NCI-H748 (cell line): ENCODE measurements around the gene ADAMTS19.

Experiments used
- DNase-seq: peaks from one replicate; lab custom pipeline; 2025; ENCODE audit not compliant: unreplicated experiment; lab: John Stamatoyannopoulos, UW

The ADAMTS19 gene

GRCh38 chr5:129465776-129466344 lies 5.8 kb downstream of the ADAMTS19 start:
- DNase-seq = no peak

GRCh38 chr5:129474544-129474943 lies 14.4 kb downstream of the ADAMTS19 start:
- no peak for DNase-seq

- no peak for DNase-seq
Observed at GRCh38 chr5:129476751-129477150, 16.7 kb downstream of the ADAMTS19 start.

- no peak for DNase-seq
Observed at GRCh38 chr5:129477532-129477931, 17.4 kb downstream of the ADAMTS19 start.

GRCh38 chr5:129481161-129481560 lies 21.1 kb downstream of the ADAMTS19 start:
- DNase-seq = no peak

GRCh38 chr5:129496421-129496820 lies 36.3 kb downstream of the ADAMTS19 start:
- no peak for DNase-seq

GRCh38 chr5:129496864-129497595 lies 36.9 kb downstream of the ADAMTS19 start:
- DNase-seq = no peak

- DNase-seq = no peak
Observed at GRCh38 chr5:129499208-129499852, 39.2 kb downstream of the ADAMTS19 start.

GRCh38 chr5:129500101-129500500 lies 40.0 kb downstream of the ADAMTS19 start:
- no peak for DNase-seq

- no peak for DNase-seq
Observed at GRCh38 chr5:129506086-129506485, 46.0 kb downstream of the ADAMTS19 start.

- no peak for DNase-seq
Observed at GRCh38 chr5:129506950-129507349, 46.9 kb downstream of the ADAMTS19 start.

- no peak for DNase-seq
Observed at GRCh38 chr5:129507527-129507926, 47.4 kb downstream of the ADAMTS19 start.

GRCh38 chr5:129508606-129509005 lies 48.5 kb downstream of the ADAMTS19 start:
- DNase-seq = no peak

- DNase-seq = no peak
Observed at GRCh38 chr5:129509363-129509975, 49.4 kb downstream of the ADAMTS19 start.

- DNase-seq = no peak
Observed at GRCh38 chr5:129511291-129511690, 51.2 kb downstream of the ADAMTS19 start.

- no peak for DNase-seq
Observed at GRCh38 chr5:129541051-129541450, 81.0 kb downstream of the ADAMTS19 start.

GRCh38 chr5:129541648-129542251 lies 81.7 kb downstream of the ADAMTS19 start:
- DNase-seq = no peak

GRCh38 chr5:129547137-129547536 lies 87.0 kb downstream of the ADAMTS19 start:
- no peak for DNase-seq

GRCh38 chr5:129554134-129554904 lies 94.2 kb downstream of the ADAMTS19 start:
- no peak for DNase-seq

- no peak for DNase-seq
Observed at GRCh38 chr5:129563585-129563984, 103.5 kb downstream of the ADAMTS19 start.

- no peak for DNase-seq
Observed at GRCh38 chr5:129569295-129569694, 109.2 kb downstream of the ADAMTS19 start.
